B cell (primary cell): ENCODE data around the gene TMEM131. TPM values are rescaled to one million over a fixed set of nuclear protein-coding genes. Genes with fewer than 3 reads are reported as not detected.

Experiments used
- ATAC-seq: fragments of 200-7000 bp; cut with Tn5 transposase; one replicate; pipeline ENCODE4 v1.10.0; 2021; ENCODE audit warnings: low read depth, mild to moderate bottlenecking, moderate number of reproducible peaks, moderate library complexity
- CTCF ChIA-PET: fragments of 350-600 bp; sonication (Branson Sonifier 250); formaldehyde crosslinking; loops from one replicate; lab custom pipeline; 2021; ENCODE audit warnings: antibody characterized with exemption, inconsistent platforms; lab: Charles Lee
- POLR2A ChIA-PET: fragments of 350-600 bp; sonication (Branson Sonifier 250); formaldehyde crosslinking; loops from one replicate; lab custom pipeline; 2021; ENCODE audit warnings: antibody characterized with exemption; lab: Charles Lee
- DNase-seq: peaks from one replicate; pipeline ENCODE4 v3.0.0; 2013
- H2AFZ ChIP-seq: 2 replicates; pipeline ENCODE4 v1.6.1; 2012; ENCODE audit warnings: mild to moderate bottlenecking, low read depth, low read length; ENCODE audit not compliant: insufficient read depth, poor library complexity, severe bottlenecking
- H3K27ac ChIP-seq, 2 donors: 1 replicate in 1 of 2; 2 replicates in 1 of 2; pipeline ENCODE4 v1.5.1; 2012 to 2013; ENCODE audit warnings: low read length in 2 of 2, mild to moderate bottlenecking in 2 of 2, moderate library complexity in 1 of 2
- H3K27me3 ChIP-seq, 4 experiments: fragments of 200-600 bp in 1 of 4; sonication (generic) in 1 of 4; replicated peaks in 1 of 4; 1 replicate in 2 of 4; 2 replicates in 2 of 4; pipeline versions ENCODE4 v1.6.1 to v1.7.0; 2013 to 2016; ENCODE audit warnings: low read length in 3 of 4, mild to moderate bottlenecking in 2 of 4, mixed read lengths in 1 of 4, moderate library complexity in 1 of 4; ENCODE audit not compliant: insufficient read depth in 4 of 4, control insufficient read depth in 3 of 4; ENCODE audit errors: control extremely low read depth in 1 of 4
- H3K36me3 ChIP-seq, 2 experiments: replicated peaks in 1 of 2; 1 replicate in 1 of 2; 2 replicates in 1 of 2; pipeline versions ENCODE4 v1.6.1 to v1.7.1; 2013; ENCODE audit warnings: low read length in 1 of 2; ENCODE audit not compliant: insufficient read depth in 2 of 2, control insufficient read depth in 1 of 2; ENCODE audit errors: control extremely low read depth in 1 of 2, extremely low read depth in 1 of 2
- H3K4me1 ChIP-seq, 2 donors: fragments of 200-600 bp in 1 of 2; sonication (generic) in 1 of 2; 1 replicate in 1 of 2; 2 replicates in 1 of 2; pipeline versions ENCODE4 v1.5.1 to v1.6.1; 2013 to 2017; ENCODE audit warnings: low read length in 2 of 2; ENCODE audit not compliant: control insufficient read depth in 2 of 2, insufficient read depth in 2 of 2
- H3K4me2 ChIP-seq: replicated peaks from 2 replicates; pipeline ENCODE3; 2012; ENCODE audit warnings: mild to moderate bottlenecking, low read depth, low read length; ENCODE audit not compliant: poor library complexity, severe bottlenecking
- H3K4me3 ChIP-seq, 5 experiments: fragments of 200-600 bp in 1 of 5; sonication (generic) in 1 of 5; 1 replicate in 3 of 5; 2 replicates in 2 of 5; pipeline versions ENCODE4 v1.5.1 to v1.7.0; 2011 to 2016; ENCODE audit warnings: low read length in 4 of 5, mild to moderate bottlenecking in 4 of 5, low read depth in 2 of 5, control low read depth in 1 of 5, moderate library complexity in 1 of 5; ENCODE audit not compliant: insufficient read depth in 1 of 5; ENCODE audit errors: control extremely low read depth in 1 of 5, extremely low read depth in 1 of 5
- H3K79me2 ChIP-seq: fragments of 200-600 bp; sonication (generic); one replicate; pipeline ENCODE4 v1.6.0; 2016; ENCODE audit warnings: low read length; ENCODE audit not compliant: control insufficient read depth, insufficient read depth
- H3K9ac ChIP-seq: fragments of 200-600 bp; sonication (generic); 2 replicates; pipeline ENCODE4 v1.6.1; 2017; ENCODE audit warnings: mild to moderate bottlenecking, low read length, moderate library complexity
- H3K9me3 ChIP-seq, 3 donors: one replicate each; pipeline versions ENCODE4 v1.6.1 to v1.7.1; 2013; ENCODE audit warnings: low read length in 2 of 3; ENCODE audit not compliant: control insufficient read depth in 2 of 3, insufficient read depth in 1 of 3; ENCODE audit errors: control extremely low read depth in 1 of 3
- H4K20me1 ChIP-seq: 2 replicates; pipeline ENCODE4 v1.6.0; 2012; ENCODE audit warnings: mild to moderate bottlenecking, low read length; ENCODE audit not compliant: insufficient read depth, control insufficient read depth, poor library complexity, severe bottlenecking
- H3K27ac Mint-ChIP-seq: one replicate; pipeline ENCODE4 v1.8.0; 2021; ENCODE audit warnings: mixed read lengths
- H3K27me3 Mint-ChIP-seq: one replicate; pipeline ENCODE4 v1.8.0; 2021; ENCODE audit warnings: mixed read lengths
- H3K4me1 Mint-ChIP-seq: one replicate; pipeline ENCODE4 v1.8.0; 2021; ENCODE audit warnings: mixed read lengths
- H3K4me3 Mint-ChIP-seq: one replicate; pipeline ENCODE4 v1.8.0; 2021; ENCODE audit warnings: mixed read lengths
- H3K9me3 Mint-ChIP-seq: one replicate; pipeline ENCODE4 v1.8.0; 2022; ENCODE audit warnings: mixed read lengths; ENCODE audit not compliant: insufficient read depth
- CTCF ChIP-seq: fragments of 200-600 bp; IDR thresholded peaks from one replicate; pipeline ENCODE4 v1.8.0; 2022; ENCODE audit warnings: antibody characterized with exemption, mild to moderate bottlenecking
- EZH2 ChIP-seq: IDR thresholded peaks from 2 replicates; pipeline ENCODE4 v1.6.1; 2012; ENCODE audit warnings: borderline replicate concordance, low read depth, mild to moderate bottlenecking, moderate library complexity, low read length; ENCODE audit not compliant: insufficient read depth, poor library complexity, severe bottlenecking
- WGBS: methylation state at CpG from one replicate; pipeline ENCODE4 v1.1.5; 2013; ENCODE audit warnings: missing lambda C conversion rate; ENCODE audit not compliant: insufficient coverage; 5-methylcytosine and 5-hydroxymethylcytosine counted together
- intact Hi-C: fragments of 100-400 bp; cut with micrococcal nuclease; formaldehyde crosslinking; loops from one replicate; pipeline ENCODE4 v1.10.0; 2022
- polyA plus RNA-seq: library from polyadenylated mRNA; depleted of rRNA; stranded (reverse); fragments of >200 nt; gene quantifications from 2 replicates; pipeline ENCODE4 v1.2.3, GENCODE V29; 2012
- total RNA-seq, 2 donors: library from RNA; stranded (reverse); fragments of 120-200 nt in 1 of 2; gene quantifications; 1 replicate in 1 of 2; 2 replicates in 1 of 2; pipeline versions ENCODE4 v1.2.3 to v1.2.4, GENCODE V29; 2013 to 2022

Gene TMEM131
- total and polyA plus RNA-seq, 2 donors (not counting 1 experiment from before 2014, with no cell fraction given) = 24.3 to 101 TPM

- WGBS = no CpG with 5 or more reads among the region's 4 CpGs
- H3K36me3 ChIP-seq = no peaks in the 10 kb centered on the region
- peaks cover 75 to 89% of the 10 kb centered on the region in 2 donors for H3K4me1 ChIP-seq
- peak overlapping the region in 1 of 5 experiments; percentile 42 for H3K4me3 ChIP-seq
- Mint-ChIP-seq H3K27me3 (no peaks in the 10 kb centered on the region), H3K27ac (peak overlapping the region; percentile 76), H3K4me1 (peaks cover 93% of the 10 kb centered on the region), H3K9me3 (peaks cover 4% of the 10 kb centered on the region), H3K4me3 (peak overlapping the region; percentile 59)
- no peaks in the 10 kb centered on the region for H3K9me3 ChIP-seq
- peak overlapping the region; percentile 31 for H3K9ac ChIP-seq
- H3K27ac ChIP-seq = peak overlapping the region; percentile 48 to 87
- H3K27me3 ChIP-seq = no peaks in the 10 kb centered on the region
- peak; percentile 72 for ATAC-seq
- POLR2A ChIA-PET = no interaction called here
- peak overlapping the region; percentile 14 for H2AFZ ChIP-seq
- TF ChIP-seq CTCF (no peak), EZH2 (no peak)
- intact Hi-C loops = loop anchor here (1.0 to 5.0 kb wide), 4 partner anchors 34 to 81 kb away; partner anchors contain the start of gene TMEM131
- CTCF ChIA-PET = interaction anchor here (1.0 to 1.2 kb wide), 3 partner anchors 15 to 336 kb away, joined by 3 read pairs; no protein-coding TSS in a partner anchor
- peaks cover 15% of the 10 kb centered on the region for H4K20me1 ChIP-seq
- peak overlapping the region; percentile 53 for H3K4me2 ChIP-seq
- peak; percentile 64 for DNase-seq
- peaks cover 92% of the 10 kb centered on the region for H3K79me2 ChIP-seq
Observed at GRCh38 chr2:97932975-97933662, 62.6 kb downstream of the TMEM131 start.

GRCh38 chr2:97931858-97932225, 63.9 kb downstream of the TMEM131 start:
- TF ChIP-seq EZH2 = no peak
- TF ChIP-seq CTCF = no peak
- Histone ChIP-seq H3K4me3 (peak overlapping the region in 1 of 5 experiments; percentile 36), H2AFZ (no peak overlapping the region), H3K9me3 (no peaks in the 10 kb centered on the region), H3K9ac (no peak overlapping the region), H3K27ac (peak overlapping the region; percentile 50 to 87), H3K79me2 (peaks cover 95% of the 10 kb centered on the region), H3K4me2 (peak overlapping the region; percentile 64), H3K36me3 (no peaks in the 10 kb centered on the region), H3K27me3 (no peaks in the 10 kb centered on the region), H4K20me1 (peaks cover 15% of the 10 kb centered on the region), H3K4me1 (peaks cover 76 to 84% of the 10 kb centered on the region in 2 donors)
- CTCF ChIA-PET = interaction anchor here (0.7 to 1.4 kb wide), 5 partner anchors 9 to 1759 kb away, joined by 3 to 6 read pairs (median 3); no protein-coding TSS in a partner anchor
- peaks cover 89% of the 10 kb centered on the region for H3K4me1 Mint-ChIP-seq
- H3K9me3 Mint-ChIP-seq = no peaks in the 10 kb centered on the region
- no peak for DNase-seq
- peak overlapping the region; percentile 92 for H3K27ac Mint-ChIP-seq
- ATAC-seq = no peak
- H3K4me3 Mint-ChIP-seq = peak overlapping the region; percentile 68
- POLR2A ChIA-PET = interaction anchor here (0.6 to 0.7 kb wide), 4 partner anchors 21 to 151 kb away, joined by 3 to 13 read pairs (median 4); no protein-coding TSS in a partner anchor
- no peaks in the 10 kb centered on the region for H3K27me3 Mint-ChIP-seq
- intact Hi-C loops = loop anchor here (2.0 to 5.0 kb wide), 5 partner anchors 17 to 81 kb away; no protein-coding TSS in a partner anchor
